GM12878 (cell line): ENCODE results near the gene ARL3. TPM values are rescaled to one million over a fixed set of nuclear protein-coding genes. Genes with fewer than 3 reads are reported as not detected.
A peak's percentile ranks its signal among the peaks of the same experiment; 100 is the strongest.

ENCODE experiments used
- ATAC-seq: fragments of 200-7000 bp; cut with Tn5 transposase; 3 replicates; pipeline ENCODE4 v1.9.1; 2020; ENCODE audit warnings: mild to moderate bottlenecking, moderate library complexity
- BruUV-seq: library from RNA; stranded (reverse); fragments of 400-500 nt; replicated peaks from 2 replicates; lab custom pipeline; 2021; lab: Mats Ljungman, UMichigan
- CTCF ChIA-PET: fragments of 300-600 bp; sonication (Branson Sonifier 250); formaldehyde crosslinking; extraction: SDS; loops from one replicate; lab custom pipeline; 2021; ENCODE audit warnings: inconsistent platforms; lab: Yijun Ruan, JAX
- POLR2A ChIA-PET: fragments of 350-600 bp; formaldehyde crosslinking; extraction: SDS; loops from one replicate; lab custom pipeline; 2021; ENCODE audit warnings: inconsistent platforms; lab: Charles Lee
- RAD21 ChIA-PET: fragments of 300-600 bp; sonication (Branson Sonifier 250); formaldehyde crosslinking; loops from one replicate; lab custom pipeline; 2023; ENCODE audit warnings: antibody characterized with exemption; ENCODE audit not compliant: unreplicated experiment; lab: Charles Lee
- SMC1A ChIA-PET: fragments of 300-600 bp; sonication (Branson Sonifier 250); formaldehyde crosslinking; loops from one replicate; lab custom pipeline; 2023; ENCODE audit not compliant: unreplicated experiment, uncharacterized antibody; lab: Charles Lee
- DNase-seq: peaks from one replicate; pipeline ENCODE4 v3.0.0-alpha.2; 2011; ENCODE audit warnings: low read depth, low spot score
- FAIRE-seq: peaks from 3 replicates; lab custom pipeline; 2011; peaks lifted over from hg19 to GRCh38; lab: Jason Lieb, UNC
- H2AFZ ChIP-seq: 2 replicates; pipeline ENCODE4 v1.6.0; 2011; ENCODE audit warnings: low read depth, low read length, control low read depth; ENCODE audit not compliant: control insufficient read depth
- H3K27ac ChIP-seq: 2 replicates; pipeline ENCODE4 v1.5.1; 2011; ENCODE audit warnings: control low read depth; ENCODE audit not compliant: control insufficient read depth, insufficient read depth
- H3K27me3 ChIP-seq, 2 experiments: replicated peaks in 1 of 2; 2 replicates each; pipeline versions ENCODE4 v1.6.0 to v1.6.1; 2011; ENCODE audit warnings: low read length in 1 of 2; ENCODE audit not compliant: control insufficient read depth in 2 of 2, insufficient read depth in 2 of 2
- H3K36me3 ChIP-seq, 2 experiments: 2 replicates each; pipeline ENCODE4 v1.5.1; 2011; ENCODE audit warnings: low read length in 1 of 2; ENCODE audit not compliant: control insufficient read depth in 2 of 2, insufficient read depth in 2 of 2
- H3K4me1 ChIP-seq: 2 replicates; pipeline ENCODE4 v1.6.1; 2011; ENCODE audit warnings: mild to moderate bottlenecking, low read length, moderate library complexity, mixed read lengths; ENCODE audit not compliant: control insufficient read depth, insufficient read depth
- H3K4me2 ChIP-seq: 2 replicates; pipeline ENCODE4 v1.6.0; 2011; ENCODE audit warnings: control low read depth; ENCODE audit not compliant: control insufficient read depth, insufficient read depth
- H3K4me3 ChIP-seq: fragments of 200-600 bp; sonication (generic); 2 replicates; pipeline ENCODE4 v1.5.1; 2016
- H3K79me2 ChIP-seq: 2 replicates; pipeline ENCODE4 v1.6.0; 2011; ENCODE audit warnings: low read length; ENCODE audit not compliant: control insufficient read depth, insufficient read depth
- H3K9ac ChIP-seq: 2 replicates; pipeline ENCODE4 v1.8.0; 2011; ENCODE audit warnings: low read length, control low read depth, mixed read lengths; ENCODE audit not compliant: control insufficient read depth, insufficient read depth
- H3K9me3 ChIP-seq: replicated peaks from 3 replicates; pipeline ENCODE4 v1.5.1; 2011; ENCODE audit warnings: mild to moderate bottlenecking, low read length; ENCODE audit not compliant: control insufficient read depth, insufficient read depth
- H4K20me1 ChIP-seq: 2 replicates; pipeline ENCODE4 v1.6.0; 2011; ENCODE audit not compliant: control insufficient read depth, insufficient read depth
- ATF7 ChIP-seq: fragments of 450-650 bp; IDR thresholded peaks from 2 replicates; pipeline ENCODE4 v1.6.1; 2016; ENCODE audit warnings: low read depth, mild to moderate bottlenecking
- FOXK2 ChIP-seq: fragments of 450-650 bp; IDR thresholded peaks from 2 replicates; pipeline ENCODE4 v1.6.1; 2017; ENCODE audit warnings: mild to moderate bottlenecking, moderate library complexity
- NR2F1 ChIP-seq: fragments of 450-650 bp; conservative IDR thresholded peaks from 2 replicates; pipeline ENCODE4 v1.6.1; 2017; ENCODE audit warnings: mild to moderate bottlenecking
- POLR2A ChIP-seq: IDR thresholded peaks from 2 replicates; pipeline ENCODE4 v1.6.1; 2011; ENCODE audit warnings: low read depth, mild to moderate bottlenecking, low read length
- POLR2AphosphoS2 ChIP-seq: IDR thresholded peaks from 2 replicates; pipeline ENCODE4 v1.6.1; 2011; ENCODE audit warnings: low read depth, mild to moderate bottlenecking, low read length, improper control_type of control experiment, moderate library complexity
- SIN3A ChIP-seq: IDR thresholded peaks from 2 replicates; pipeline ENCODE4 v1.6.1; 2012; ENCODE audit warnings: low read depth, low read length, improper control_type of control experiment
- SMC3 ChIP-seq: IDR thresholded peaks from 2 replicates; pipeline ENCODE4 v1.6.1; 2011; ENCODE audit warnings: low read length, improper control_type of control experiment, borderline replicate concordance
- TAF1 ChIP-seq: IDR thresholded peaks from 2 replicates; pipeline ENCODE4 v1.6.1; 2011; ENCODE audit warnings: mild to moderate bottlenecking, low read depth, low read length, borderline replicate concordance
- YY1 ChIP-seq: IDR thresholded peaks from 2 replicates; pipeline ENCODE4 v1.6.1; 2011; ENCODE audit warnings: low read depth, mild to moderate bottlenecking, low read length
- WGBS: methylation state at CpG from one replicate; pipeline ENCODE4 v1.1.6; 2016; ENCODE audit warnings: low lambda C conversion rate; ENCODE audit not compliant: insufficient replicate concordance, insufficient coverage; ENCODE audit errors: missing lambda C conversion rate; 5-methylcytosine and 5-hydroxymethylcytosine counted together
- in situ Hi-C: fragments of 300-500 bp; cut with MboI; formaldehyde crosslinking; loops from 9 replicates; pipeline ENCODE4 v1.14.3; 2018; ENCODE audit warnings: mixed read lengths
- intact Hi-C: fragments of 100-400 bp; cut with micrococcal nuclease; formaldehyde crosslinking; loops from one replicate; pipeline ENCODE4 v1.14.2; 2022; ENCODE audit not compliant: unreplicated experiment
- polyA plus RNA-seq, 11 experiments: library from polyadenylated mRNA; depleted of rRNA in 4 of 11; unstranded in 6 of 11; stranded (reverse) in 5 of 11; fragments of >200 nt; fragmentation: Nextera tagmentation in 4 of 11; fragmentation: Illumina TruSeq in 1 of 11; extraction: Ambion mirVana in 4 of 11; extraction: Trizol in 1 of 11; gene quantifications; 1 replicate in 1 of 11; 2 replicates in 10 of 11; pipeline versions ENCODE4 v1.2.1 to v1.2.3, GENCODE V29; 2011 to 2016; ENCODE audit warnings: inconsistent platforms in 2 of 11, missing spikeins in 2 of 11, low read depth in 1 of 11
- total RNA-seq, 4 experiments: library from RNA; depleted of rRNA in 3 of 4; stranded (reverse); fragments of >200 nt in 3 of 4; fragmentation: Illumina TruSeq in 1 of 4; extraction: Trizol in 1 of 4; gene quantifications; 2 replicates each; pipeline versions ENCODE4 v1.2.1 to v1.2.3, GENCODE V29; 2013 to 2021
- TF ChIP-seq, protein P1 (sequence below): fragments of 150-350 bp; IDR thresholded peaks from 2 replicates; pipeline ENCODE4 v1.6.1; 2016; ENCODE audit warnings: low read depth, low read length

The ARL3 gene
- total and polyA plus RNA-seq, 10 of the 15 experiments (the other 5 are each of a cell fraction or from before 2014, with no cell fraction given): 4.9 to 26.1 (median 11.0) TPM

DNA sequence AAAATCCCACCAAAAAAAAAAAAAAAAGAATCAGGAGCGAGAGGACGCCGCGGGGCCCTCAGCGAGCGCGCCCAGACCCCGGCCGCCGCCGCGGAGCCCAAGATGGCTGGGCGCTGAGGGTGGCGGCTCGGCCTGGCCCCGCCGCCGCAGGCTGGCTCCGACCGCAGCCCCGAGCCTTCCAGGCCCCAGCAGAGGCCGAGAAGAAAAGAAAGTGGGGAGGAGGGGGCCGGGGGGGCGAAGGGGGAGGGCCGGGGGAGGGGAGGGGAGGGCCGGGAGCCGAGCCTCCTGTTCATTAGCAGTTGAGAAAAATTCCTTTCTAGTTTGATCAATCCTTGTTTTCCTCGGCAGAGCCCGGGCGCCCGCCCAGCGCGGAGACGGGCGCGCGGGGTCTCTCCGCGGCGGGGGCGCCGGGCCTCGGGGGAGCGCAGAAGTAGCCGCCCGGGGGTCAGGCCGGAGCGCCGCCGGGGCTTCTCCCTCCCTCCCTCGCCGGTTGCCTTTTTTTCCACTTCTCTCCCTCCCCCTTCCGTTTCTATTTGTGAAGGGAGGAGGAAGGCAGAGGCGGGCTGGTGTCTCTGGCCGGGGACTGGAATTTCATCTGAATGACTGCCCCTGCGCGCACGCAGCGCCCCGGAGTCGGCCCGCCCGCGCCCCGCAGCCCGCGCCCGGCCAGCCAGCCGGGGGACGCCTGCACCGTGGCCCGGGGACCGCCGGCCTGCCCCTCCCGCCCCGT, 70.7 kb downstream of the ARL3 start:
- DNase-seq: no peak
- ChIA-PET RAD21 (interaction anchor here (1.1 to 5.0 kb wide), 7 partner anchors 7 to 70 kb away, joined by 4 to 59 read pairs (median 10); partner anchors contain the start of genes ARL3 and SFXN2), POLR2A (interaction anchor here (0.6 to 14.1 kb wide), 9 partner anchors 14 to 248 kb away, joined by 3 to 151 read pairs (median 19); partner anchors contain the start of genes ARL3, NFKB2 and SFXN2), SMC1A (interaction anchor here (1.0 to 9.3 kb wide), 6 partner anchors 8 to 69 kb away, joined by 3 to 103 read pairs (median 16); partner anchors contain the start of genes ARL3 and SFXN2), CTCF (interaction anchor here (1.7 to 13.5 kb wide), 5 partner anchors 17 to 69 kb away, joined by 6 to 128 read pairs (median 8); partner anchors contain the start of gene ARL3)
- Histone ChIP-seq H4K20me1 (no peaks in the 10 kb centered on the region), H3K27ac (peak overlapping the region; percentile 96), H3K9me3 (no peaks in the 10 kb centered on the region), H3K79me2 (peaks cover 61% of the 10 kb centered on the region), H3K4me3 (peak overlapping the region; percentile 93), H3K4me2 (peak overlapping the region; percentile 50; the same call in 1 of the 2 replicates), H3K27me3 (no peaks in the 10 kb centered on the region), H3K9ac (peak overlapping the region; percentile 99), H3K36me3 (no peaks in the 10 kb centered on the region), H2AFZ (peak overlapping the region; percentile 65), H3K4me1 (peaks cover 21% of the 10 kb centered on the region)
- no TSS peak for BruUV-seq
- no peak for ATAC-seq
- peak; percentile 49 for TF ChIP-seq POLR2A
- TF ChIP-seq NR2F1: 0 out of 2 replicates have a peak, but pooled peaks have one; percentile 8
- peak; percentile 16; the same call in 1 of the 2 replicates for TF ChIP-seq ATF7
- peak; percentile 55; the same call in 1 of the 2 replicates for TF ChIP-seq TAF1
- peak; percentile 15; the same call in 1 of the 2 replicates for TF ChIP-seq POLR2AphosphoS2
- TF ChIP-seq, protein P1, sequence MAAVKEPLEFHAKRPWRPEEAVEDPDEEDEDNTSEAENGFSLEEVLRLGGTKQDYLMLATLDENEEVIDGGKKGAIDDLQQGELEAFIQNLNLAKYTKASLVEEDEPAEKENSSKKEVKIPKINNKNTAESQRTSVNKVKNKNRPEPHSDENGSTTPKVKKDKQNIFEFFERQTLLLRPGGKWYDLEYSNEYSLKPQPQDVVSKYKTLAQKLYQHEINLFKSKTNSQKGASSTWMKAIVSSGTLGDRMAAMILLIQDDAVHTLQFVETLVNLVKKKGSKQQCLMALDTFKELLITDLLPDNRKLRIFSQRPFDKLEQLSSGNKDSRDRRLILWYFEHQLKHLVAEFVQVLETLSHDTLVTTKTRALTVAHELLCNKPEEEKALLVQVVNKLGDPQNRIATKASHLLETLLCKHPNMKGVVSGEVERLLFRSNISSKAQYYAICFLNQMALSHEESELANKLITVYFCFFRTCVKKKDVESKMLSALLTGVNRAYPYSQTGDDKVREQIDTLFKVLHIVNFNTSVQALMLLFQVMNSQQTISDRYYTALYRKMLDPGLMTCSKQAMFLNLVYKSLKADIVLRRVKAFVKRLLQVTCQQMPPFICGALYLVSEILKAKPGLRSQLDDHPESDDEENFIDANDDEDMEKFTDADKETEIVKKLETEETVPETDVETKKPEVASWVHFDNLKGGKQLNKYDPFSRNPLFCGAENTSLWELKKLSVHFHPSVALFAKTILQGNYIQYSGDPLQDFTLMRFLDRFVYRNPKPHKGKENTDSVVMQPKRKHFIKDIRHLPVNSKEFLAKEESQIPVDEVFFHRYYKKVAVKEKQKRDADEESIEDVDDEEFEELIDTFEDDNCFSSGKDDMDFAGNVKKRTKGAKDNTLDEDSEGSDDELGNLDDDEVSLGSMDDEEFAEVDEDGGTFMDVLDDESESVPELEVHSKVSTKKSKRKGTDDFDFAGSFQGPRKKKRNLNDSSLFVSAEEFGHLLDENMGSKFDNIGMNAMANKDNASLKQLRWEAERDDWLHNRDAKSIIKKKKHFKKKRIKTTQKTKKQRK: no peak
- no peak for TF ChIP-seq SIN3A
- peak; percentile 75 for TF ChIP-seq FOXK2
- peak; percentile 60; the same call in 1 of the 2 replicates for TF ChIP-seq YY1
- TF ChIP-seq SMC3: no peak
- WGBS: 1% methylated on average over 45 of the region's 76 CpGs
- FAIRE-seq: no peak
- intact Hi-C loops (loop anchor here (10.0 kb wide), 2 partner anchors 249 to 551 kb away; partner anchors contain the start of genes NFKB2 and NT5C2), in situ Hi-C loops (no loop called here)
